HepG2 (cell line): ENCODE results near the gene SYT8. TPM values are rescaled to one million over a fixed set of nuclear protein-coding genes. Genes with fewer than 3 reads are reported as not detected.

Experiments used
- ARNT2 ChIP-seq: sonication (generic); formaldehyde crosslinking; IDR thresholded peaks from 2 replicates; pipeline ENCODE4 v1.8.0; 2022; ENCODE audit warnings: mild to moderate bottlenecking, low read depth, missing genetic modification reagents, moderate library complexity
- EZH2 ChIP-seq: conservative IDR thresholded peaks from 2 replicates; pipeline ENCODE4 v1.6.1; 2012; ENCODE audit warnings: mild to moderate bottlenecking, low read depth, low read length, moderate library complexity
- IKZF1 ChIP-seq: fragments of 450-650 bp; IDR thresholded peaks from 2 replicates; pipeline ENCODE4 v1.7.1; 2016
- IRF2 ChIP-seq: IDR thresholded peaks from 2 replicates; pipeline ENCODE4 v1.6.1; 2018; ENCODE audit warnings: missing genetic modification reagents, missing compliant biosample characterization
- LCORL ChIP-seq, 2 experiments: fragments of 450-650 bp in 1 of 2; sonication (generic) in 1 of 2; formaldehyde crosslinking in 1 of 2; IDR thresholded peaks; 2 replicates each; pipeline versions ENCODE4 v1.5.0 to v1.6.1; 2017 to 2020; ENCODE audit warnings: antibody characterized with exemption in 1 of 2, missing genetic modification reagents in 1 of 2
- SAP130 ChIP-seq: IDR thresholded peaks from 2 replicates; pipeline ENCODE4 v1.6.1; 2016; ENCODE audit warnings: low read depth
- SIX4 ChIP-seq: sonication (generic); formaldehyde crosslinking; IDR thresholded peaks from 2 replicates; pipeline ENCODE4 v1.4.0; 2020; ENCODE audit warnings: missing genetic modification reagents
- SRSF9 ChIP-seq: fragments of 200-400 bp; formaldehyde crosslinking; IDR thresholded peaks from 2 replicates; pipeline ENCODE4 v1.6.1; 2018; ENCODE audit warnings: borderline replicate concordance, mild to moderate bottlenecking, low read depth, low read length; ENCODE audit not compliant: insufficient read depth, poor library complexity, severe bottlenecking
- TCF7 ChIP-seq: sonication (generic); IDR thresholded peaks from 2 replicates; pipeline ENCODE4 v1.6.1; 2016; ENCODE audit warnings: antibody characterized with exemption, low read depth
- ZBTB38 ChIP-seq: sonication (generic); formaldehyde crosslinking; IDR thresholded peaks from 2 replicates; pipeline ENCODE4 v1.5.1; 2020; ENCODE audit warnings: mild to moderate bottlenecking, missing genetic modification reagents
- ZNF101 ChIP-seq: sonication (generic); formaldehyde crosslinking; IDR thresholded peaks from 2 replicates; pipeline ENCODE4 v1.4.0; 2020; ENCODE audit warnings: mild to moderate bottlenecking, low read depth, missing genetic modification reagents, borderline replicate concordance
- ZNF44 ChIP-seq: sonication (generic); formaldehyde crosslinking; IDR thresholded peaks from 2 replicates; pipeline ENCODE4 v1.5.1; 2020; ENCODE audit warnings: mild to moderate bottlenecking, missing genetic modification reagents
- ZNF547 ChIP-seq: sonication (generic); formaldehyde crosslinking; IDR thresholded peaks from 2 replicates; pipeline ENCODE4 v1.5.1; 2020; ENCODE audit warnings: mild to moderate bottlenecking, missing genetic modification reagents
- ZNF564 ChIP-seq: sonication (generic); formaldehyde crosslinking; IDR thresholded peaks from 2 replicates; pipeline ENCODE4 v1.8.1; 2023; ENCODE audit warnings: mild to moderate bottlenecking, missing genetic modification reagents
- ZNF724P ChIP-seq: sonication (generic); formaldehyde crosslinking; IDR thresholded peaks from 2 replicates; pipeline ENCODE4 v1.8.0; 2022; ENCODE audit warnings: missing genetic modification reagents, borderline replicate concordance
- ZNF776 ChIP-seq: sonication (generic); formaldehyde crosslinking; IDR thresholded peaks from 2 replicates; pipeline ENCODE4 v1.4.0; 2020; ENCODE audit warnings: mild to moderate bottlenecking, missing genetic modification reagents
- polyA plus RNA-seq, 8 experiments: library from polyadenylated mRNA; depleted of rRNA in 3 of 8; stranded (reverse) in 7 of 8; unstranded in 1 of 8; fragments of >200 nt; fragmentation: Illumina TruSeq in 4 of 8; extraction: Trizol in 4 of 8; gene quantifications; 2 replicates each; pipeline versions ENCODE4 v1.2.1 to v1.2.3, GENCODE V29; 2011 to 2016; ENCODE audit warnings: low read depth in 4 of 8, missing spikeins in 1 of 8, mixed read lengths in 1 of 8; ENCODE audit not compliant: insufficient read depth in 1 of 8
- total RNA-seq, 5 experiments: library from RNA; depleted of rRNA; stranded (reverse); fragments of >200 nt; fragmentation: Illumina TruSeq; extraction: Trizol; gene quantifications; 2 replicates each; pipeline ENCODE4 v1.2.3, GENCODE V29; 2016; ENCODE audit warnings: low read depth in 1 of 5
- TF ChIP-seq, protein P1 (sequence below): sonication (generic); formaldehyde crosslinking; IDR thresholded peaks from 2 replicates; pipeline ENCODE4 v1.4.0; 2020; ENCODE audit warnings: mild to moderate bottlenecking, missing genetic modification reagents
- TF ChIP-seq, protein P2 (sequence below): sonication (generic); formaldehyde crosslinking; IDR thresholded peaks from 2 replicates; pipeline ENCODE4 v1.5.0; 2020; ENCODE audit warnings: mild to moderate bottlenecking, missing genetic modification reagents, borderline replicate concordance
- TF ChIP-seq, protein P3 (sequence below): sonication (generic); formaldehyde crosslinking; IDR thresholded peaks from 2 replicates; pipeline ENCODE4 v1.5.0; 2020; ENCODE audit warnings: mild to moderate bottlenecking, missing genetic modification reagents, moderate library complexity
- TF ChIP-seq, protein P4 (sequence below): sonication (generic); formaldehyde crosslinking; conservative IDR thresholded peaks from 2 replicates; pipeline ENCODE4 v1.4.0; 2020; ENCODE audit warnings: missing genetic modification reagents
- TF ChIP-seq, protein P5 (sequence below): sonication (generic); formaldehyde crosslinking; IDR thresholded peaks from 2 replicates; pipeline ENCODE4 v1.5.0; 2020; ENCODE audit warnings: missing genetic modification reagents
- TF ChIP-seq, protein P6 (sequence below): IDR thresholded peaks from 2 replicates; pipeline ENCODE4 v1.6.1; 2016

Gene SYT8
- total and polyA plus RNA-seq, 2 of the 13 experiments (the other 11 are each of a cell fraction or from before 2014, with no cell fraction given) = 0.60 to 2.3 TPM

DNA sequence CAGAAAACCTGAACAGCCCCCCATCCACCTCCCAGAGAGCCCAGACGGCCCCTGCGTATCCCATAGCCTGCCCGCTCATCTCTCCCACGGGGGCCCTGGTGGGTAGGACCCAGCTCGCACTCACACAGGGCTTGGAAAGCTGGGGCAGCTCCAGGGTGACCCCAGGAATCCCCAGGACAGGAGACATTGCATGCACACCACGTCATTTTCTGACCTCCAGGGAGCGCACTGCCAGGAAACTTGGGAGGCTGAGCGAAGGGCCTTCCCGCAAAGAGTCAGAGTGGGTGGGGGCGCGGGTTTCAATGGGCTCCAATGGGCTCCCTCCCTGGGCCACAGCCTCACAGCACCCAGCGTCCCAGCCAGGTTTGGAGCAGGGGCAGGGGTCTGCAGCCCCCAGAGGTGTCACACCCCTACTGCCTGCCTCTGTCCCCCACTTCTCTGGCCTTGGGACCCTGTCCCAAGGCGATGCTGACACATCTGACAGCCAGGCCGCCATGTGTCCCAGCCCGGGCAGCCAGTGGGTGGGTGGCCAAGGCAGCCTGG is 8.2 kb upstream of the SYT8 start (continued):
- TF ChIP-seq, protein P1, sequence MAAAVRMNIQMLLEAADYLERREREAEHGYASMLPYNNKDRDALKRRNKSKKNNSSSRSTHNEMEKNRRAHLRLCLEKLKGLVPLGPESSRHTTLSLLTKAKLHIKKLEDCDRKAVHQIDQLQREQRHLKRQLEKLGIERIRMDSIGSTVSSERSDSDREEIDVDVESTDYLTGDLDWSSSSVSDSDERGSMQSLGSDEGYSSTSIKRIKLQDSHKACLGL = peak; percentile 48; the same call in 1 of the 2 replicates
- TF ChIP-seq ZNF776 (CRISPR knock-in tag) (no peak), SIX4 (CRISPR knock-in tag) (no peak), IKZF1 (no peak), ZNF564 (0 out of 2 replicates have a peak, but pooled peaks have one; percentile 29), TCF7 (no peak), ZNF724P (CRISPR knock-in tag) (no peak), EZH2 (no peak), SAP130 (peak; percentile 27), ZNF44 (CRISPR knock-in tag) (no peak), ARNT2 (CRISPR knock-in tag) (no peak), LCORL (IDR thresholded peaks at IDR 0.05) (no peak), LCORL (CRISPR knock-in tag; IDR thresholded peaks at IDR 0.05) (no peak), SRSF9 (no peak), ZNF101 (CRISPR knock-in tag) (no peak), ZBTB38 (CRISPR knock-in tag) (peak; percentile 4; the same call in 1 of the 2 replicates), ZNF547 (CRISPR knock-in tag) (0 out of 2 replicates have a peak, but pooled peaks have one; percentile 47), IRF2 (CRISPR knock-in tag) (no peak)
- TF ChIP-seq, protein P2, sequence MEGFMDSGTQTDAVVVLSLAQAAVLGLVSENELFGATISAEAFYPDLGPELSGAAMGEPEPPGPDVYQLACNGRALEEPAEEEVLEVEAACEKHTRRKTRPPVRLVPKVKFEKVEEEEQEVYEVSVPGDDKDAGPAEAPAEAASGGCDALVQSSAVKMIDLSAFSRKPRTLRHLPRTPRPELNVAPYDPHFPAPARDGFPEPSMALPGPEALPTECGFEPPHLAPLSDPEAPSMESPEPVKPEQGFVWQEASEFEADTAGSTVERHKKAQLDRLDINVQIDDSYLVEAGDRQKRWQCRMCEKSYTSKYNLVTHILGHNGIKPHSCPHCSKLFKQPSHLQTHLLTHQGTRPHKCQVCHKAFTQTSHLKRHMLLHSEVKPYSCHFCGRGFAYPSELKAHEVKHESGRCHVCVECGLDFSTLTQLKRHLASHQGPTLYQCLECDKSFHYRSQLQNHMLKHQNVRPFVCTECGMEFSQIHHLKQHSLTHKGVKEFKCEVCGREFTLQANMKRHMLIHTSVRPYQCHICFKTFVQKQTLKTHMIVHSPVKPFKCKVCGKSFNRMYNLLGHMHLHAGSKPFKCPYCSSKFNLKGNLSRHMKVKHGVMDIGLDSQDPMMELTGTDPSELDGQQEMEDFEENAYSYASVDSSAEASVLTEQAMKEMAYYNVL = no peak
- TF ChIP-seq, protein P3, sequence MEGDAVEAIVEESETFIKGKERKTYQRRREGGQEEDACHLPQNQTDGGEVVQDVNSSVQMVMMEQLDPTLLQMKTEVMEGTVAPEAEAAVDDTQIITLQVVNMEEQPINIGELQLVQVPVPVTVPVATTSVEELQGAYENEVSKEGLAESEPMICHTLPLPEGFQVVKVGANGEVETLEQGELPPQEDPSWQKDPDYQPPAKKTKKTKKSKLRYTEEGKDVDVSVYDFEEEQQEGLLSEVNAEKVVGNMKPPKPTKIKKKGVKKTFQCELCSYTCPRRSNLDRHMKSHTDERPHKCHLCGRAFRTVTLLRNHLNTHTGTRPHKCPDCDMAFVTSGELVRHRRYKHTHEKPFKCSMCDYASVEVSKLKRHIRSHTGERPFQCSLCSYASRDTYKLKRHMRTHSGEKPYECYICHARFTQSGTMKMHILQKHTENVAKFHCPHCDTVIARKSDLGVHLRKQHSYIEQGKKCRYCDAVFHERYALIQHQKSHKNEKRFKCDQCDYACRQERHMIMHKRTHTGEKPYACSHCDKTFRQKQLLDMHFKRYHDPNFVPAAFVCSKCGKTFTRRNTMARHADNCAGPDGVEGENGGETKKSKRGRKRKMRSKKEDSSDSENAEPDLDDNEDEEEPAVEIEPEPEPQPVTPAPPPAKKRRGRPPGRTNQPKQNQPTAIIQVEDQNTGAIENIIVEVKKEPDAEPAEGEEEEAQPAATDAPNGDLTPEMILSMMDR (CRISPR knock-in tag) = peak; percentile 70
- TF ChIP-seq, protein P4, sequence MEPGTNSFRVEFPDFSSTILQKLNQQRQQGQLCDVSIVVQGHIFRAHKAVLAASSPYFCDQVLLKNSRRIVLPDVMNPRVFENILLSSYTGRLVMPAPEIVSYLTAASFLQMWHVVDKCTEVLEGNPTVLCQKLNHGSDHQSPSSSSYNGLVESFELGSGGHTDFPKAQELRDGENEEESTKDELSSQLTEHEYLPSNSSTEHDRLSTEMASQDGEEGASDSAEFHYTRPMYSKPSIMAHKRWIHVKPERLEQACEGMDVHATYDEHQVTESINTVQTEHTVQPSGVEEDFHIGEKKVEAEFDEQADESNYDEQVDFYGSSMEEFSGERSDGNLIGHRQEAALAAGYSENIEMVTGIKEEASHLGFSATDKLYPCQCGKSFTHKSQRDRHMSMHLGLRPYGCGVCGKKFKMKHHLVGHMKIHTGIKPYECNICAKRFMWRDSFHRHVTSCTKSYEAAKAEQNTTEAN (CRISPR knock-in tag) = no peak
- TF ChIP-seq, protein P5, sequence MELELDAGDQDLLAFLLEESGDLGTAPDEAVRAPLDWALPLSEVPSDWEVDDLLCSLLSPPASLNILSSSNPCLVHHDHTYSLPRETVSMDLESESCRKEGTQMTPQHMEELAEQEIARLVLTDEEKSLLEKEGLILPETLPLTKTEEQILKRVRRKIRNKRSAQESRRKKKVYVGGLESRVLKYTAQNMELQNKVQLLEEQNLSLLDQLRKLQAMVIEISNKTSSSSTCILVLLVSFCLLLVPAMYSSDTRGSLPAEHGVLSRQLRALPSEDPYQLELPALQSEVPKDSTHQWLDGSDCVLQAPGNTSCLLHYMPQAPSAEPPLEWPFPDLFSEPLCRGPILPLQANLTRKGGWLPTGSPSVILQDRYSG (CRISPR knock-in tag) = no peak
- TF ChIP-seq, protein P6, sequence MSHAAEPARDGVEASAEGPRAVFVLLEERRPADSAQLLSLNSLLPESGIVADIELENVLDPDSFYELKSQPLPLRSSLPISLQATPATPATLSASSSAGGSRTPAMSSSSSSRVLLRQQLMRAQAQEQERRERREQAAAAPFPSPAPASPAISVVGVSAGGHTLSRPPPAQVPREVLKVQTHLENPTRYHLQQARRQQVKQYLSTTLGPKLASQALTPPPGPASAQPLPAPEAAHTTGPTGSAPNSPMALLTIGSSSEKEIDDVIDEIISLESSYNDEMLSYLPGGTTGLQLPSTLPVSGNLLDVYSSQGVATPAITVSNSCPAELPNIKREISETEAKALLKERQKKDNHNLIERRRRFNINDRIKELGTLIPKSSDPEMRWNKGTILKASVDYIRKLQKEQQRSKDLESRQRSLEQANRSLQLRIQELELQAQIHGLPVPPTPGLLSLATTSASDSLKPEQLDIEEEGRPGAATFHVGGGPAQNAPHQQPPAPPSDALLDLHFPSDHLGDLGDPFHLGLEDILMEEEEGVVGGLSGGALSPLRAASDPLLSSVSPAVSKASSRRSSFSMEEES (CRISPR knock-in tag) = no peak
